GM19240 (cell line): ENCODE measurements around the gene LRRC4.

Source experiments
- DNase-seq: peaks from one replicate; pipeline ENCODE4 v3.0.0; 2011; ENCODE audit warnings: low spot score; ENCODE audit not compliant: insufficient read length

The LRRC4 gene

DNA sequence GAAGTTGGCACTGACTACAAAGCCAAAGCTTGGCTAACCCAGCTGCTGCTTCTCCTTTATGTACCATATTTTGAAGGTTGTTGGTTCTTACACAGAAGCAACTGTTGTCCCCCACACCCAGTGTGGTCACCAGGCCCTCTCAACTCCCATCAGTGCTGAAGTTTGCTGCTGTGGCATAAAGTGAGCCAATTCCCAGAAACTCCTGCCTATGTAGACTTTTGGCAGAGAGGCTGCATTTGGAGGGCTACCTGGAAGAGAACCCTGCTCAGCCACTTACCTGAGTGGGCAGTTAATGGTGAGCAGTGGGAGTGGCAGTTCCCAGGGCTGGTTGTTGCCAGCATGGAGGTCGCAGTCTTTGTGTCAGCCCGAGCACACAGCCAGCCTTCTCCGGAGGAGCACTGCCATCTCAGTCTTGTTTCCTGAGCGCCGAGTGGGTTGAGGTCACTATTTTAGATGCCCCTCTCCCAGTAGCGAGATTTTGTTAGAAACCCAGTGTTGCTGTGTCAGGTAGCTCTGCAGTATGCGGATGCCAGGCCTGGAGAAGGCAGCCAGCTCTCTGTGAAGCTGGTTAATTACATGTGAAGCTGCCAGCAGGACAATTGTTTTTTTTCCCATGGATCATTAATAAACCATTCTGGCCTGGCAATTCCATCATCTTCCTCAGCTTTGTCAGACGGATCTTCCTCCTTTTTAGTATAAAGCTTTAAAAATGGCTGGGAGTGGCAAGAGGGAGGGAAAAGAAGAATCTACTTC is 24.5 kb downstream of the LRRC4 start:
- no peak for DNase-seq

GRCh38 chr7:128005759-128006159 is 25.5 kb downstream of the LRRC4 start:
- DNase-seq: no peak

DNA sequence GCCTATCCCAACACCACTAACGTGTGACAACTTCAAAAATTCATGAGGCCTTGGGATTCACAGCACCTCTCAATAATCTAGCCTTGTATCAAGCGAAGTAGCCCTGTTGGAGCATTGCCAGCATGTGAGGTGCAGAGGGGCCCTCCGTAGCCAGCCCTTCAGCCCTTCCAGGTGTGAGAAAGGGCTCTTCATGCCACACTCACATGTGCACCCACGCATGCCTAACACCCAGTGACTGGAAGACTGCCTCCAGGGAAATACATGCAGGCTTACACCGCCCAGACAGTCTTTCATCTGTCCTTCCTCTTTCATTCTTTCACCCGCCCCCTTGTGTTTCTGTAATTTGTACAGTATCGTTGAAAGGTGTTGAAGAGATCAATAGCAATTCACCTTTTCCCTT is 26.1 kb downstream of the LRRC4 start:
- no peak for DNase-seq

DNA sequence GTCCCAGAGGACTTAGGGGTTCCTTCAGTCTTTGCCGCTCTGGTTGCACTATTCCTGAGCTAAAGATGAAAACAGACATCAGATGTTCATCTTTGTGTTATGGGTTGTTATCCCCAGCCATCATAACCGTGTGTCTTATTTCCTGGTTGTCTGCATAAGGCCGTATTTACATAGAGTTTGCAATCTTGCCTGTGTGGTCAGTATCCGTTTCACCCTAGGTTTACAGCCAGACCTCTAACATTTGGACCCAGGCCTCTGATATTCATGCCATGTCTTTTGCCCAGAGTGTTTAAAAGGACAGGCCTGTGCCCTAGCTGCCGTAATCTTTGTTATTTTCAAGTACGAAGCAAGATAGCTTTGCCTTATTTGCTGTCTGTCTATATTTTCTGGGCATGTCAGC is 26.6 kb downstream of the LRRC4 start:
- DNase-seq: no peak

DNA sequence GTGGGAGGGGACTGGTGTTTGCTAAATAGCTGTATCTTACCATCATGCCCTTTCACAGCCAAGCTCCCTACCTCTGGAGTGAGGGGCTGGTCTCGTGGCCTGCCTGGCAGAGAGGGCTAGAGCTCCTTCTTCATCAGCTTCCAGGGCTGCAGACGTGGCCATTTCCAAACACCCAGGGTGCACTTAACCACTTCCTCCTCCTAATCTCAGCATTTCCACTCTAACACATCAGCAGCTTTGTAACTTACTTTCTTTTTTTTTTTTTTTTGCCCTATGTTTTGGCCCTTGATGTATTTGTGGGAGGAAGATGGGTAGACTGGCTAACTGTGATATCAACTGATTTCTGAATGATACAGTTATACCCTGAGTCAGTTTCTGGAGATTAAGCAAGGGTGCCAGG is 27.4 kb downstream of the LRRC4 start:
- DNase-seq: no peak

GRCh38 chr7:128003167-128003566 is 28.1 kb downstream of the LRRC4 start:
- DNase-seq: no peak

DNA sequence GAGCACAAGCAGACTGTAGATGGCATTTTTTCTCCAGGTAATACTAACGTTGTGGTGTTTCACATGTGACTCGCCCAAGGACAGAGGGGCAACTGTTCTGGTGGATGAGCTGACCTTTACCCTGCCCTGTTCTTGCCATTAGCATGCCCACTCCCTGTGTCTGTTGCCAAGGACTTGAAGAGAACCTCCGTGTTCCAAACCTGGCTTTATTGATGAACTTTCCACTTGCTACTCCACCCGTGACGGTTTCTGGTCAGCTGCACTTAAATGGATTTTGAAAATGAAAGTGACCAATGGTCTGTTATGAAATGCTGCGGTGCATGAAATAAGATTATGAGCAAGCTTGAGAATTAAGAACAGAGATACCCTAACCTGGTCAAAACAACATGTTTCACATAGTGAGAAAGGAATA is 30.4 kb downstream of the LRRC4 start:
- DNase-seq: peak; percentile 17

DNA sequence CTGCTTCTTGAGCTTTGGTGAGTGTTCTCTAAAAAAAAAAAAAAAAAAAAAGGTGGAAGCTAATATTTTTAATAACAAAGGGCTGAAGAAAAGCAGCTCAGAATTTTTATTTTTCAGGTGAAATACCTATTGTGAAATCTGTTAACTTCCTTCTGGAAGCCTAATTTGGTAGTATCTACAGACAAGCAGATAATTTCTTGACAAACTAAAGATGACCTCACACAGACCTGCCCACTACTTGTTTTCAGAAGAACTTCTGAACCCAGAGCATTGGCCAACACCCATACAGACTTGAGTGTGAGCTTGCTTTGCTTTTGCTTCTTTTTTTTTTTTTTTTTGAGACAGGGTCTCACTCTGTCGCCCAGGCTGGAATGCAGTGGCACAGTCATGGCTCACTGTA is 31.2 kb downstream of the LRRC4 start:
- DNase-seq: no peak

DNA sequence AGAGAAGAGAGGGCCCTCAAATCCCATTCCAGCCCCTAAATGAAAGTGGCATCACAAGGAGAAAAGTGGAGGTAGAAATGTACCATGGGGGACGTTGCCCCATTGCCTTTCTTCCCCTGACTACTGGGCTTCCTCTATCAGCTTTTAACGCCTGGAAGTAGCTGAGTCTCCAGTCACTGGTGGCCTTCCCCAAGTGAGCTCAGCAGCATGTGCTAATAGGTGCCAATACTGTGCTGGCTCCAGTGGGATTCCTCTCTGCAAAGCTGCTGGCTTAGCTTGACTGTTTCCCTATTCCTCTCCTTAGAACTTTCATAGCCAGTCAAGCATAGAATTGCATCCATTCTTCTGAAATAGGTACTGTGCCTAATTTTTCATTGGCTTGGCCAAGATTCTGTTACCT is 32.6 kb downstream of the LRRC4 start:
- DNase-seq: no peak

GRCh38 chr7:127997226-127997922 is 33.9 kb downstream of the LRRC4 start:
- DNase-seq: no peak

GRCh38 chr7:127996253-127997071 is 34.8 kb downstream of the LRRC4 start:
- no peak for DNase-seq

DNA sequence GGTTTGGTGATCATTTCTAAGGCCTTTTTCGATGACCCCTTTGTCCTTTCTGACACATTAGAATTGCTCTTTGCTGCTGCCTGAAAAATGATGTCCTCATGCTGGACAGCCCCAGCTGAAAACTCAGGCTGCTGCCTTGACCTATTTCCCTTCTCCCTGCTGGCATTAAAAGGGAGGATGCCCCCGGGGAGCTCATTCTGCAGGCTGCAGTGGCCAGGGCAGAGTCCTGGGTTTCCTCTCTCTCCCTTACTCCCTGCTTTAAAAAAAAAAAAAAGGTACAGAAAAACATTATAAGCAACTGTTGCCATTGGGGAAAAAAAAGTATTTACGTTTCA is 35.4 kb downstream of the LRRC4 start:
- no peak for DNase-seq

DNA sequence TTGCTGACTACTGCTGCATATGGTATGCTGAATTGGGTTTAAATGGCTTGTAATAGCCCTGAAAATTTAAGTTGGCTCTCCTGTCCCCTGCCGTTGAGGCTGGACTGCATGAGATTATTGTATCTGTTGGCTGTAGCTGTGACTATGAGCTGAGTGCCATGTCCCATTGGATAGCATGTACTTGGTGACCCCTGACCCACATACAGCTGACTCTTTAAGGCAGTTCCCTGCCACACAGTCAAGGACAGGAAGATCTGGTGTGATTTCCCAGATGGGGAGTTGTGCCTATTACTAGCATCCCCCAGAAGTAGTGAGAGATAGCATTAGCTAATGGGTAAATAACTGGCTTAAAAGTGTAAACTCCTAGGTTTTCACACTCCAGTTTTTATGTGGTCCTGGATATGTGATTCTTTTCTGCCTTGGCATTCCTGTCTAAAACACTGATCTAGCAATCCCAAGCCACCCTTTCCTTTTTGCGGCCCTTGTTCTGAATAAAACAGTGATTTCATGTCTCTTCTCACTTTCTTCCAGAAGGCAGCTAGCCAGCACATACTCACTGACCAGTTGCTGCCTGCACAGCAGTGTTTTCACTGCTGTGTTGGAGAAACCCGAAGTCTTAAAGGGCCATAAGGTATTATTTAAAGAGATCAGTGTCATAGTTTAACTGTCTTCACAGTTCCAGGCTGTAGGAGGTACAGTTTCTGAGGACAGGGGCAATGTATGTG is 35.9 kb downstream of the LRRC4 start:
- no peak for DNase-seq

GRCh38 chr7:127993987-127994386 is 37.2 kb downstream of the LRRC4 start:
- no peak for DNase-seq

DNA sequence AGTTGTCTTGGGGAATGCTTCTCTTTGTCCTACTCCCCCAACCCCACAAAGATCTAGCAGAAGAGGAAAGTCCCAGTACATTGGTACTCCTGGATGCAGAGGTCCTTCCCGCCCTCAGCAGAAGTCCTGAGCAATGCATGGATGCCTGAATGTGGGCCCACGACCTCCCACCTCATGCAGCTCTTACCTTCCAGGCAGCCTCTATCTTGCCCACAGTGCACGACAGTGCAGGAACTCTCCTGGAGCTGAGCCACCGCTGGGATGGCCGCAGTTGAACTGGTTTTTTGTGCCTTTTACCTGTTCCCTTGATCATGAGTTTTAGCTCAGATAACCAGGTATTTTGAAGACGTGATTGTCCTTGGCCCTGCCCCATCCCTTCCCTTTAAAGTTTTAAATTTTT is 37.9 kb downstream of the LRRC4 start:
- DNase-seq: no peak

DNA sequence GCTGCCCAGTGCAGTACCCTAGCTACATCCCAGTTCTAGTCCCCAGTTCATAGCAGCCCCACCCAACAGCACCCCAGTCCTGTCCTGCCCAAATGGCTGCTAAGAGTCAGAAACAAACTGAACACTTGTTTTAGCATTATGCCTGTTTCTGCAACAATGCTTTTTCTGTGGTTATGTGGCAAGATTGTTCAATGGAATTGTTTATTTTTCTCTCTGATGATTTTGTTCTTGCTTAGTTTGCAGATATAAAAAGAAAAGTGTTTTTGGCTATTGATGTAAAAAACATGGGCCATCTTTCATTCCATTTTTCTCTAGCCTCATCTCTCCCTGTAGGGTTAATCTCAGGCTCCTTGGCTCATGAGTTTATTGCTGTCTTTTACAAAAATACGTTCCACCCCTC is 42.5 kb downstream of the LRRC4 start:
- no peak for DNase-seq

GRCh38 chr7:127986581-127987521 is 44.4 kb downstream of the LRRC4 start:
- no peak for DNase-seq

DNA sequence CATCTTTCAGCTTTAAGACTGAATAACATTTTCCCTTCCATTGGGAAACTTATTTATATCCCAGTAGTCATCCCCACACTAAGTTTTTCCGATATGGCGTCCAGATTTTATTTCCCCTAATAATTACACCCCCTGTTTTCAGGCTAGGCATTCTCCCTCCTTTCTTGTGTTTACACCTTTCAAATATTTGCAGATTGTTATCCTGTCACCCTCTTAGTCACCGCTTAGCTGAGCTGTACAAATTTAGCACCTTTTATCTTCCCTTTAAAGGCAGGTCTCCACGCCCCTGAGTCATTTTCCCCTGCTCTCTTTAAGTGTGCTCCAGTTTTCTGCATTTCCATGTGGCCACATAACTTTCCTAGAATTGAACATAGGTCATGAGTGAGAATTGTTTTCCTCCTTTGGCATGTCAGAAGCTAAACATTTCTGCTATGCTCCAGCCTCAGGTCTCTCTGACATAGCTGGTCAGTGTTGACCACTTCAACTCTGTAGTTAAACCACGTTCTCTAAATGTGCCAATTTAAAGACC is 47.4 kb downstream of the LRRC4 start:
- DNase-seq: no peak

DNA sequence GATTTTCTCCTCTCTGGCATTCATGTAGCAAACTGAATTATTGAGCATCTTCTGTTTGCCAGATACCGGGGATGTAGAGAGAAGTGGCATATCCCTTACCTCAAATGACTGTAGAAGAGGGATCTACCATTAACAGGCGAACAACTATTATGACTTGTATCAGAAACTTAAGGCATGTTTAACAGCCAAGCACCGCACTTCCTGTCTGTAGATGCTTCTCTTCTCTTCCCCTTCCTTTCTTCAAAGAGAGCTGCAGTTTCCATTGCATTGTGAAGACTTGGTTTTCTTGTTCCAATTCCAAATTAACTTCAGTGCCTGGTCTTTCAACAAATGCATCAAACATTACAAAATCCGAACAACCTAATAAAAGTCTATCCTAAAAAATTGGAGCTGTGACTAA is 49.3 kb downstream of the LRRC4 start:
- no peak for DNase-seq

GRCh38 chr7:127980901-127981300 is 50.3 kb downstream of the LRRC4 start:
- DNase-seq: no peak
